Measurements from ENCODE around the gene ANKMY1. TPM values are rescaled to one million over a fixed set of nuclear protein-coding genes. Genes with fewer than 3 reads are reported as not detected.

ANKMY1 gene
- total RNA-seq, 1 donor from 2014 or later: 5.9 TPM

GRCh38 chr2:240437861-240438809, 119.7 kb downstream of the ANKMY1 start:
- peak; percentile 82 for DNase-seq (ENCODE audit: missing footprints)
- ATAC-seq: peak; percentile 62
- intact Hi-C loops (cut with DNase I): loop anchor here (1.0 to 5.0 kb wide), 5 partner anchors 86 to 287 kb away; no protein-coding TSS in a partner anchor

GRCh38 chr2:240437551-240437860, 120.3 kb downstream of the ANKMY1 start:
- DNase-seq (ENCODE audit: missing footprints) (no peak), ATAC-seq (no peak)
- intact Hi-C loops (cut with DNase I): loop anchor here (5.0 kb wide), 2 partner anchors 85 to 185 kb away; no protein-coding TSS in a partner anchor

GRCh38 chr2:240436683-240437550, 120.9 kb downstream of the ANKMY1 start:
- DNase-seq (ENCODE audit: missing footprints): peak; percentile 73
- ATAC-seq: no peak
- intact Hi-C loops (cut with DNase I): loop anchor here (5.0 kb wide), 2 partner anchors 85 to 185 kb away; no protein-coding TSS in a partner anchor

GRCh38 chr2:240435948-240436682, 121.7 kb downstream of the ANKMY1 start:
- no peak for ATAC-seq
- peak; percentile 62 for DNase-seq (ENCODE audit: missing footprints)
- intact Hi-C loops (cut with DNase I): loop anchor here (1.0 to 5.0 kb wide), 3 partner anchors 62 to 184 kb away; no protein-coding TSS in a partner anchor

- ATAC-seq (peak; percentile 77), DNase-seq (ENCODE audit: missing footprints) (peak; percentile 77)
- intact Hi-C loops (cut with DNase I): loop anchor here (1.0 to 5.0 kb wide), 3 partner anchors 61 to 183 kb away; no protein-coding TSS in a partner anchor
These were observed 122.3 kb downstream of the ANKMY1 start, which contains the start of gene GPC1 for GRCh38 chr2:240435457-240435947. TSS of gene GPC1 (plus strand) at chr2:240435663. CDS start at chr2:240435919, 256 bp downstream.

GRCh38 chr2:240434728-240435456, 122.9 kb downstream of the ANKMY1 start:
- peak; percentile 83 for ATAC-seq
- DNase-seq (ENCODE audit: missing footprints): peak; percentile 94
- intact Hi-C loops (cut with DNase I): loop anchor here (1.0 to 5.0 kb wide), 3 partner anchors 61 to 183 kb away; no protein-coding TSS in a partner anchor

GRCh38 chr2:240433973-240434727, 123.6 kb downstream of the ANKMY1 start:
- no peak for ATAC-seq
- intact Hi-C loops (cut with DNase I): no loop called here
- DNase-seq (ENCODE audit: missing footprints): peak; percentile 64

- ATAC-seq (no peak), DNase-seq (ENCODE audit: missing footprints) (peak; percentile 58)
- intact Hi-C loops (cut with DNase I): no loop called here
These were observed 124.7 kb downstream of the ANKMY1 start for GRCh38 chr2:240432820-240433801.

- peak; percentile 51 for DNase-seq (ENCODE audit: missing footprints)
- intact Hi-C loops (cut with DNase I): no loop called here
- no peak for ATAC-seq
These were observed 125.4 kb downstream of the ANKMY1 start for GRCh38 chr2:240432430-240432819.

GRCh38 chr2:240431661-240432424, 125.9 kb downstream of the ANKMY1 start:
- no peak for ATAC-seq
- peak; percentile 56 for DNase-seq (ENCODE audit: missing footprints)
- intact Hi-C loops (cut with DNase I): no loop called here

- no peak for ATAC-seq
- DNase-seq (ENCODE audit: missing footprints): peak; percentile 51
- intact Hi-C loops (cut with DNase I): no loop called here
These were observed 126.5 kb downstream of the ANKMY1 start for GRCh38 chr2:240431271-240431660.

- ATAC-seq (no peak), DNase-seq (ENCODE audit: missing footprints) (peak; percentile 1)
- intact Hi-C loops (cut with DNase I): no loop called here
These were observed 127.2 kb downstream of the ANKMY1 start for GRCh38 chr2:240430595-240430994.

GRCh38 chr2:240429872-240430491, 127.8 kb downstream of the ANKMY1 start:
- ATAC-seq: no peak
- intact Hi-C loops (cut with DNase I): no loop called here
- peak; percentile 33 for DNase-seq (ENCODE audit: missing footprints)
